8988T (cell line): ENCODE data around the gene SLC39A9.

Experiments used
- DNase-seq: peaks from one replicate; pipeline ENCODE4 v3.0.0; 2011

The SLC39A9 gene

GRCh38 chr14:69505338-69506240, 107.1 kb downstream of the SLC39A9 start:
- DNase-seq = no peak

- no peak for DNase-seq
Measured at GRCh38 chr14:69506241-69506595, 107.7 kb downstream of the SLC39A9 start.
